Trophoblast cell (in vitro differentiated cells and primary cell): ENCODE results near the gene RHD.
"Not testable (repeated sequence)": the region's sequence is repeated elsewhere in the genome, so short reads cannot be mapped to it uniquely, and the experiment has no call there.

ENCODE experiments used
- DNase-seq, 2 donors: peaks; one replicate each; pipeline ENCODE4 v3.0.0-alpha.2; 2016
- H2AFZ ChIP-seq: 2 replicates; pipeline ENCODE4 v1.6.1; 2013; ENCODE audit warnings: low read length, moderate library complexity, mild to moderate bottlenecking; ENCODE audit not compliant: insufficient read depth, poor library complexity
- H2AK5ac ChIP-seq: 2 replicates; pipeline ENCODE4 v1.6.1; 2013; ENCODE audit warnings: mild to moderate bottlenecking, low read length
- H2BK120ac ChIP-seq: 2 replicates; pipeline ENCODE4 v1.6.1; 2013; ENCODE audit warnings: low read length, mild to moderate bottlenecking, moderate library complexity; ENCODE audit not compliant: insufficient read depth, poor library complexity
- H2BK12ac ChIP-seq: 2 replicates; pipeline ENCODE4 v1.6.1; 2013; ENCODE audit warnings: mild to moderate bottlenecking, low read length, moderate library complexity
- H2BK5ac ChIP-seq: 2 replicates; pipeline ENCODE4 v1.6.1; 2013; ENCODE audit warnings: low read length, low read depth, moderate library complexity, mild to moderate bottlenecking; ENCODE audit not compliant: poor library complexity
- H3K14ac ChIP-seq: 2 replicates; pipeline ENCODE4 v1.6.1; 2013; ENCODE audit warnings: mild to moderate bottlenecking, low read length
- H3K18ac ChIP-seq: 2 replicates; pipeline ENCODE4 v1.6.1; 2013; ENCODE audit warnings: mild to moderate bottlenecking, low read length
- H3K23ac ChIP-seq: 2 replicates; pipeline ENCODE4 v1.6.1; 2013; ENCODE audit warnings: low read length
- H3K27ac ChIP-seq: 2 replicates; pipeline ENCODE4 v1.5.1; 2013; ENCODE audit warnings: low read depth, mild to moderate bottlenecking, inconsistent platforms, low read length, moderate library complexity
- H3K27me3 ChIP-seq: 2 replicates; pipeline ENCODE4 v1.6.1; 2013; ENCODE audit warnings: inconsistent platforms, mild to moderate bottlenecking, low read length, moderate library complexity; ENCODE audit not compliant: insufficient read depth
- H3K36me3 ChIP-seq, 2 experiments: 1 replicate in 1 of 2; 2 replicates in 1 of 2; pipeline ENCODE4 v1.6.1; 2013; ENCODE audit warnings: low read length in 2 of 2, mild to moderate bottlenecking in 2 of 2, moderate library complexity in 1 of 2; ENCODE audit not compliant: insufficient read depth in 2 of 2, control insufficient read depth in 1 of 2
- H3K4ac ChIP-seq: 2 replicates; pipeline ENCODE4 v1.6.1; 2013; ENCODE audit warnings: low read depth, mild to moderate bottlenecking, low read length, moderate library complexity
- H3K4me1 ChIP-seq, 2 experiments: 1 replicate in 1 of 2; 2 replicates in 1 of 2; pipeline ENCODE4 v1.6.1; 2013; ENCODE audit warnings: low read length in 2 of 2, mild to moderate bottlenecking in 2 of 2, moderate library complexity in 1 of 2; ENCODE audit not compliant: insufficient read depth in 2 of 2, control insufficient read depth in 1 of 2
- H3K4me2 ChIP-seq: 2 replicates; pipeline ENCODE4 v1.6.1; 2013; ENCODE audit warnings: inconsistent platforms, mild to moderate bottlenecking, low read length, moderate library complexity
- H3K4me3 ChIP-seq: 2 replicates; pipeline ENCODE4 v1.5.1; 2013; ENCODE audit warnings: mild to moderate bottlenecking, low read depth, low read length, inconsistent platforms
- H3K79me1 ChIP-seq: one replicate; pipeline ENCODE4 v1.6.1; 2013; ENCODE audit warnings: low read length
- H3K79me2 ChIP-seq: 2 replicates; pipeline ENCODE4 v1.6.1; 2013; ENCODE audit warnings: low read length, mild to moderate bottlenecking; ENCODE audit not compliant: control insufficient read depth, insufficient read depth, poor library complexity
- H3K9ac ChIP-seq: 2 replicates; pipeline ENCODE4 v1.6.1; 2013; ENCODE audit warnings: mild to moderate bottlenecking, low read length
- H3K9me3 ChIP-seq: 2 replicates; pipeline ENCODE4 v1.6.1; 2013; ENCODE audit warnings: low read depth, mild to moderate bottlenecking, control low read depth, inconsistent platforms, low read length; ENCODE audit not compliant: insufficient read depth
- H4K12ac ChIP-seq: 2 replicates; pipeline ENCODE4 v1.6.1; 2013; ENCODE audit warnings: low read depth, mild to moderate bottlenecking, low read length, moderate library complexity
- H4K8ac ChIP-seq: 2 replicates; pipeline ENCODE4 v1.6.1; 2013; ENCODE audit warnings: low read depth, mild to moderate bottlenecking, low read length, moderate library complexity
- H4K91ac ChIP-seq: one replicate; pipeline ENCODE4 v1.6.1; 2013; ENCODE audit warnings: low read depth, mild to moderate bottlenecking, low read length, moderate library complexity
- WGBS: extraction: QIAGEN DNeasy Blood & Tissue Kit; methylation state at CpG from one replicate; pipeline ENCODE4 v1.1.7; 2013; ENCODE audit warnings: missing lambda C conversion rate; ENCODE audit not compliant: insufficient read length, insufficient coverage; ENCODE audit errors: extremely low coverage; 5-methylcytosine and 5-hydroxymethylcytosine counted together

RHD gene

DNA sequence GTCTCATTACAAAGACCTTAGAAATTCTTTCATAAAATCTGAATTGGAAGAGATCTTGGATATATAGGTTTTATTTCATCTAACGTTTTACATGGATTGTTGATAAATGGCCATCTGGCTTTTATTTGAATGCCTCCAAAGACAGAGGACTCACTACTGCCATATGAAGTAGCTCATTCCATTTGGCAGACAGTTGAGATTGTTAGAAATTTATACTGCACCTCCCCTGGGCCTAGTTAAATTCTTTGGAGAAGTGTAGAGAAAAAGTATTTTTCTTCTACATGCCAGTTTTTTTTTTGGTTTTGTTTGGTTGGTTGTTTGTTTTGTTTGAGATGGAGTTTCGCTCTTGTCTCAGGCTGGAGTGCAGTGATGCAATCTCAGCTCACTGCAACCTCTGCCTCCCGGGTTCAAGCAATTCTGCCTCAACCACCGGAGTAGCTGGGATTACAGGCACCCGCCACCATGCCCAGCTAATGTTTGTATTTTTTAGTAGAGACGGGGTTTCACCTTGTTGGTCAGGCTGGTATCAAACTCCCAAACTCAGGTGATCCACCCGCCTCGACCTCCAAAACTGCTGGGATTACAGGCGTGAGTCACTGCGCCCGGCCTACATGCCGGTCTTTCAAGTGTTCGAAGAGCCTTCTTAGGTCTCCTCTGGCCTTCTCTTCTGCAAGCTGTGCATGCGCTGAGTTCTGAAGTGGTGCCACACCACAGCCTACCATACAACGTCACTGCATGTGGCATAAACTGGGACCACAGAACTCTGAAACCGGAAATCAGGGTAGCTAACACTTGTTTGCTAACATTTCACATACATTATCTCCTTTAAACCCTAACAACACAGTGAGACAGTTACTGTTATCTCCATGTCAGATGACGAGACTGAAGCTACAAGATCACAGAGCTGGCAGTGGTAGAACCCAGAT lies 90.6 kb downstream of the RHD start:
- H3K27me3 ChIP-seq, H4K91ac ChIP-seq, H4K8ac ChIP-seq, H2BK120ac ChIP-seq, H3K4me1 ChIP-seq, H4K12ac ChIP-seq, H2AFZ ChIP-seq, H3K4me2 ChIP-seq, H3K14ac ChIP-seq, H3K4me3 ChIP-seq, H2BK5ac ChIP-seq, H3K79me2 ChIP-seq, H2AK5ac ChIP-seq, H3K79me1 ChIP-seq, H3K23ac ChIP-seq, DNase-seq, H3K9me3 ChIP-seq, H3K27ac ChIP-seq, H3K9ac ChIP-seq, H3K4ac ChIP-seq, H2BK12ac ChIP-seq, H3K18ac ChIP-seq: not testable (repeated sequence)
- H3K36me3 ChIP-seq: peaks cover 5 to 13% of the 10 kb centered on the region in 2 experiments
- WGBS: no CpG with 5 or more reads among the region's 17 CpGs

DNA sequence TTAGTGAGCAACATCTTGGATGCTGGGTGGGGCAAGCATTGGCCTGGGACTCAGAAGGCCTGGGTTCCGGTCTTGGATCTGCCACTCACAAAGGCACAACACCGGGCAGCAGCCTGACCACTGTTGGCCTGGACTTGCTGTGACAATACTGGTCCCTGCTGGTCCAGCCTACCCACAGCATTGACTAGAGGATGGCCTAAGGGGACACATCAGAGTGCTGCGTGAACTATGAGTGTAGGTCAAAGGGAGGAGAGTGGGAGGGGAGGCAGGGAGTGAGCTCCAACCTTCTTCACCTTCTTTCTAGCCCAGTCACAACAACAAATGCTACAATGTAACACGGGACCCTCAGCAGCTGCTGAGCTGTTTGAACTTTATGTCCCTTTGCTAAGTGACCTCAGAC lies 96.9 kb downstream of the RHD start:
- H4K91ac ChIP-seq: no peak overlapping the region
- no peak overlapping the region for H3K27ac ChIP-seq
- H3K4me2 ChIP-seq: no peak overlapping the region
- H2AFZ ChIP-seq: no peak overlapping the region
- H2BK5ac ChIP-seq: no peak overlapping the region
- no peak overlapping the region for H3K18ac ChIP-seq
- no peaks in the 10 kb centered on the region for H3K9me3 ChIP-seq
- no peaks in the 10 kb centered on the region for H3K36me3 ChIP-seq
- H3K4me1 ChIP-seq: no peaks in the 10 kb centered on the region
- peak overlapping the region; percentile 0 for H3K23ac ChIP-seq
- no peak overlapping the region for H3K9ac ChIP-seq
- H2AK5ac ChIP-seq: no peak overlapping the region
- no peak overlapping the region for H2BK120ac ChIP-seq
- H3K79me2 ChIP-seq: no peaks in the 10 kb centered on the region
- no CpG with 5 or more reads among the region's 4 CpGs for WGBS
- peak; percentile 95 to 97 for DNase-seq
- no peak overlapping the region for H4K8ac ChIP-seq
- no peak overlapping the region for H3K14ac ChIP-seq
- no peaks in the 10 kb centered on the region for H3K79me1 ChIP-seq
- no peak overlapping the region for H4K12ac ChIP-seq
- no peak overlapping the region for H3K4ac ChIP-seq
- H3K4me3 ChIP-seq: no peak overlapping the region
- H2BK12ac ChIP-seq: no peak overlapping the region
- no peaks in the 10 kb centered on the region for H3K27me3 ChIP-seq

DNA sequence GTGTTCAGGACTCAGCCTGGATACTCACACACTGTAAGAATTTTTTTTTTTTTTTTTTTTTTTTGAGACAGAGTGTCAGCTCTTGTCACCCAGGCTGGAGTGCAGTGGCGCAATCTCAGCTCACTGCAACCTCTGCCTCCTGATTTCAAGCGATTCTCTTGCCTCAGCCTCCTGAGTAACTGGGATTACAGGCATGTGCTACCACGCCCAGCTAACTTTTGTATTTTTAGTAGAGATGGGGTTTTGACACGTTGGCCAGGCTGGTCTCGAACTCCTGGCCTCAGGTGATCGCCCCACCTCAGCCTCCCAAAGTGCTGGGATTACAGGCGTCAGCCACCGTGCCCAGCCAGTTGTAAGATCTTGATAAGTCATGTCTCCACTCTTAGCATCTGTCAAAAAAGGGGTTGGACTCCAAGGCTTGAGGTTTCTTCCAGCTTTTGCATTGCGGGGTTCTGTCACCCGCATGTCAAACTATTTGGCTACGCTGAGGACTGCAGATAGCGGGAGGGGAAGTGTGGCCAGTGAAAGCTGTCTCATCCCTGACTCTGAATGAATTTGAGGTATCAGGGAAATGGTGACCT lies 97.5 kb downstream of the RHD start:
- H2BK5ac ChIP-seq, H3K9ac ChIP-seq, H2AK5ac ChIP-seq, H3K9me3 ChIP-seq, H3K79me1 ChIP-seq, H2BK12ac ChIP-seq, H4K8ac ChIP-seq, H3K4ac ChIP-seq, H3K36me3 ChIP-seq, H3K27ac ChIP-seq, H3K4me2 ChIP-seq, H3K27me3 ChIP-seq, H2BK120ac ChIP-seq, H2AFZ ChIP-seq, H3K4me1 ChIP-seq, H3K23ac ChIP-seq, H3K14ac ChIP-seq, H3K4me3 ChIP-seq, H4K91ac ChIP-seq, DNase-seq, H3K18ac ChIP-seq, H3K79me2 ChIP-seq, H4K12ac ChIP-seq: not testable (repeated sequence)
- WGBS: no CpG with 5 or more reads among the region's 12 CpGs

DNA sequence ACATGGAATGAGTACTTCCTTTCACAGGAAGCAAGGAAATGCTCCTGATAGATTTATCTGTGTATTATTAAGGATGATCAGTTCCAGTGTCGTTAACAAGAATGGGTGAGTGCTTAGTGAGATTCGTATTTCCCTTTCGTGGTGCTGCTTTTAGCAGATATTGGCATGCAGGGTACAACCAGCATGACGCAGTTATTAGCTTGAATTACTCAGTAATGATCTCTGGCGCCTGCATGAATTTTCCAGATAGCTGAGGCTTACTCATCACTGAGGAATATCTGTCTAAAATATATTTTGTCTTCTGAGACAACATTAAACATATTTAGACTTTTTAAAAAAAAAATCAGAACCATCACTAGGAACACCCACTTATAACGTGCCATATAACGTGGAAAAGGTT lies 99.4 kb downstream of the RHD start:
- H2AK5ac ChIP-seq, H3K9me3 ChIP-seq, H3K79me1 ChIP-seq, H3K4me1 ChIP-seq, H3K79me2 ChIP-seq, H3K4ac ChIP-seq, H3K4me3 ChIP-seq, H3K36me3 ChIP-seq, H4K8ac ChIP-seq, H2BK120ac ChIP-seq, H2BK5ac ChIP-seq, H2AFZ ChIP-seq, H4K91ac ChIP-seq, H3K9ac ChIP-seq, H3K14ac ChIP-seq, H4K12ac ChIP-seq, H2BK12ac ChIP-seq, H3K4me2 ChIP-seq, H3K27ac ChIP-seq, H3K18ac ChIP-seq, H3K27me3 ChIP-seq, H3K23ac ChIP-seq: not testable (repeated sequence)
- WGBS: no CpG with 5 or more reads among the region's 7 CpGs
- peak; percentile 71 to 72 for DNase-seq
